ENCODE measurements around the gene AKAP11. TPM values are rescaled to one million over a fixed set of nuclear protein-coding genes. Genes with fewer than 3 reads are reported as not detected.
A peak's percentile ranks its signal among the peaks of the same experiment; 100 is the strongest.

The AKAP11 gene
- total RNA-seq, 1 donor from 2014 or later = 13.8 TPM

DNA sequence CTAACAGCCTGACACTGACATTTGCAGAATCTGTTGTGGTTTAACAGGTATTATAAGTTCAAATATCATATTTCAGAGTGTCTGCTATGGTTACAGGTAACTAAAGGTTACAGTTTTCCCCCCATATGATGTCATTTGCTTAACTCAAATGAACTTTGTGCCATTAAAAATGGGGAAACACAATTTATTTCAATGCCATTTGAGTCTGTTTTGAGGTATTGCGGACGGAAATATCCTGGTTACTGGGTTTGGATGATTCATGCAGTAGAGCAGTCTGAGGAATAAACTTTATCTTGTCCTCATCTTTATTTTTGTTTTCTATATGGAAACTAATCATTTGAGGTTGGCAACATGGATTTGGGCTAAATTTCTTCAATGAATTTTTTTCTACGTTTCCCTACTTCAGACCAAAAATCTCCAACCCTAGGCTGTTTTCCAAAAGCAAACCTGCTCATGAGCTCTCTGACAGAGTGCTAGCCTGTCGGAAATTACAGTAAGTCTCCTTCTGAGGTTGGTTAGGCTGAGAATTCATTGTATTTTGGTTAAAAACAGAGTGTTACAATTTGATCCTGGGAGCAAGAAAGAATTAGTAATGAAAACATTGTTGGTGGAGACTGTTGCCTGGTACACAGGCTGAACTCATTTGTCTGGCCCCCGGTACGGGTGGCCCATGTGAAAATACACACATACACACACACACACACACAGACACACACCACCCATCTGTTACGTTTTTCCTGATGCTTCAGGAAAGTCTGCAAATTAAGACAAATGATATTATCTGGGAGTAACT is 66.1 kb downstream of the AKAP11 start:
- no peak for ATAC-seq

- ATAC-seq = no peak
Observed at GRCh38 chr13:42345367-42345766, 73.4 kb downstream of the AKAP11 start.

DNA sequence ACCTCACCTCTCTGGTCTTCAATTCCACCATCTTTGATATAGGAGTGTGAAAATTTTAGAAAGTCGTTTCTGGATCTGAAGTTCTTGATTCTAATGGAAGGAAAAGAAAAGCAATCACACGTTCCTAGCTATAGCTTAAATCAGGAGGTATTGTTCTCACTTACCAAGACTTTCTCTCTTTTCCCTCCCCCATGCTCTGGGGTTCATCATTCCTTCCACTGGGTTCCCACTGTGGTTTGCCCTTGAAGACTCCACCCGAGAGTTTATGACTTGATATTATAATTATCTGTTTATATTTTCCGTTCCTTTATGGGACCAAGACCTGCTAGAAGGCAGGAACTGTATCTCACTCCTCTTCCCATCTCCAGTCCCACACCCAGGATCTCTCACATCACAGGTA is 76.6 kb downstream of the AKAP11 start:
- no peak for ATAC-seq

- no peak for ATAC-seq
Observed at GRCh38 chr13:42350141-42350540, 78.2 kb downstream of the AKAP11 start.

- peak; percentile 70 for ATAC-seq
Observed at GRCh38 chr13:42354241-42355091, 82.5 kb downstream of the AKAP11 start.

DNA sequence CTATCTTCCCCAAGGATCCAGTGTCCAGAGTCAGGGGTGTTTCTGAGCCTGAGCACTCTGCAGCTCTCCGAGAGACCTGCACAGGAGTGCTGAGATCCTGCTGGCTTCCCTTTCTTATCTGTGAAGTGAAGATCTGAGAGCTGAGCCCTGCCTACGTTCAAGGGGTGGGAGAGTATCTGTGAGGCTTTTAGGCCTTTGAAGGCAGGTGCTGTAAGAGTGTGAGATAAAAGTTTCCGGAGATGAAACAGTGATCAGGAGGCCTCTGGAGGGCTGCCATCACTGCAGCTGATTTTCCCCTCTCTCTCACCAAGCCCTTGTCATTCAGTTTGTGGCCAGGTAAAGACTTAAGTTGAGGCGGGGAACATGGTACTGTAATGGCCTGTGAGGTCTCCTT is 83.1 kb downstream of the AKAP11 start:
- ATAC-seq = no peak

DNA sequence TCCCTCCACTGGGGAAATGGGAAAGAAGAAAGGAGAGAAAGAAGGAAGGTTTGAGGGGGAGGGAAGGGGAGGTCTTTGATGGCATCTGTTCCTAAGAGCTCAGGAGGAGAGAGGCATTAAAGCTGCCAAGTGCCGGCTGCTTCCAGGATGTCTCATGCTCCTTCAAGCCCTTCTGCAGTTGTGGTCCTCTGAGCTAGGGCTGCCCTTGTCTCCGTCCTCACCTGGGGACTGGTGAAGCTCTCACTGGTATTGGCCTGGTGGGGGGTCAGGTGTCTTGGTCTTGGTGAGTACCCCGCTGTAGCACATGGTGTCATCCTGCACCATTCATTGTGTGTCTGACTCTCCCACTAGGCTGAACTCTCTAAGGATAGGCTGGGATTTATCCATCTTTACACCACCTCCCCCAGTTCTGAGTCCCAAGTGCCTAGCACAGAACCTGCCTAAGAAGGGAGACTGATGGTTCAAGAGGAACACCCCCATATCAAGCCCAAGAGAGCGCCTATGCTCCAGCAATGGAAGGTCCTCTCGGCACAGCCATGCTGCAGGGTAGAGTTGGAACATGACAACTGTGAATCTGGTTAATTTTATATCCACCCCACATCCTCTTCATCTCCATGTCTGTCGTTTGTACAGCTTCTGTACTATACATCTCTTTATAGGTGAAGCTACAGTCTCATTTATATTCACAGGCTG is 83.7 kb downstream of the AKAP11 start:
- no peak for ATAC-seq

GRCh38 chr13:42356184-42356575 is 84.2 kb downstream of the AKAP11 start:
- ATAC-seq = no peak

GRCh38 chr13:42360046-42360574 is 88.2 kb downstream of the AKAP11 start:
- no peak for ATAC-seq

GRCh38 chr13:42361701-42362100 is 89.7 kb downstream of the AKAP11 start:
- ATAC-seq = no peak

GRCh38 chr13:42363941-42364612 is 92.1 kb downstream of the AKAP11 start:
- ATAC-seq = no peak

GRCh38 chr13:42364613-42365000 is 92.7 kb downstream of the AKAP11 start:
- ATAC-seq = no peak

DNA sequence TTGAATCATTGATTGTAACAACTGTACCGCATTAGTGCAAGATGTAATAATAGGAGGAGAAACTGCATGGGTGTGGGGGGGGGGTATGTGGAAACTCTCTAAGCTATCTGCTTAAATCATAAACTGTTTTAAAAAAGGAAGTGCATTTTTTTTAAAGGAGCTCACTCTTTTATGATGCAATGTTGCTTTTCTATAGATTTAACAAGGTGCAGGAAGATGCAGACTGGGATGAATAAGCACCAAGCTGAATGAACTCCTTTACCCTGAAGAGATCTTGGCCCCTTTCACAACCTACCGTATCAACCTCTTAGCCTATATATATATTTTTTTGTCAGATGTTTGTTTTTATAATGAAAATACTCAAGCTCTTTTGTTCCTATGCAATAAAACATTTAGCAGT is 95.9 kb downstream of the AKAP11 start:
- ATAC-seq = no peak

DNA sequence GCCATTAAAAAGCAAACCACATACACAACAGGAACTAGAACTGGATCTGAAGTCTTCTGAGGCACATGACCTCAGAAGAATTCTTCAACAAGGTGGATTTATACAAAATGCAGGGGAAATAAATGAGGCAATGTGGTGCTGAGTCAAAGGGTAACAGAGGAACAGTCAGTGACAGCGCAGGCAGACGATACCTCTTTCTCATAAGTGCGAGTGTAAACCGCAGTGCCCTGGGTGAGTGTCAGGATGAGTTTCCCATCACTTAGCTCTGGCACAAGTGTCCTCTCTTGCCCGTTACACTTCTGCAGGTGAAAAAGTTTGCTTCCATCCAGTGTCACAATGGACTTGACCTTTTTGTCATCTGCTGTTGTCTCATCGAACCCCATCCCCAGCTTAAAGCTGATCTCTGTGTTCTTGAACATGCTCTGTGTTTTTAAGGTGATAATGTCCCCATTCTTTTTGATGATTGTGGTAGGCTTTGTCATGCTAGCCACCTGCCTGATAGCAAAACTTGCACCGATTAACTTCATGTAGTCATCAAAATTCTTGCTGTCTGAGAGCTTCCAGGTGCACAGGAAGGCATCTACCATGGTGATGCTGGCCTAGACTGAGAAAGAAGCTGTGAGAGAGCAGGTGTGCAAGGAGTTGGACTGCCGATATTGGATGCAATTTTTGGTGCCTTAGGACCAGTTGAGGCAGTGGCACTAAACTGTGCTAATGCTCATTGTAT is 97.3 kb downstream of the AKAP11 start:
- ATAC-seq = no peak

- ATAC-seq = no peak
Observed at GRCh38 chr13:42370229-42370628, 98.3 kb downstream of the AKAP11 start.

Other genes with a start within 250 kb of the AKAP11 start
- gene DGKH, start 223.5 kb upstream of the AKAP11 start, total RNA-seq = 15.9 TPM

Data from esophagus mucosa (tissue), 1 donor.